A673 (cell line): ENCODE data around the gene COL2A1. TPM values are rescaled to one million over a fixed set of nuclear protein-coding genes. Genes with fewer than 3 reads are reported as not detected.

Source experiments
- BruUV-seq: library from RNA; stranded (reverse); fragments of 400-500 nt; replicated peaks from 2 replicates; lab custom pipeline; 2021; lab: Mats Ljungman, UMichigan
- CTCF ChIA-PET: fragments of 300-600 bp; sonication (Branson Sonifier 250); formaldehyde crosslinking; loops from one replicate; lab custom pipeline; 2022; ENCODE audit warnings: antibody characterized with exemption; lab: Charles Lee
- POLR2A ChIA-PET: fragments of 300-600 bp; sonication (Branson Sonifier 250); formaldehyde crosslinking; loops from one replicate; lab custom pipeline; 2022; ENCODE audit warnings: antibody characterized with exemption; ENCODE audit not compliant: low non-redundant PET; lab: Charles Lee
- DNase-seq: peaks from one replicate; pipeline ENCODE4 v3.0.0-alpha.2; 2015; ENCODE audit warnings: low spot score
- H3K27ac ChIP-seq: fragments of 200-600 bp; sonication (generic); 2 replicates; pipeline ENCODE4 v1.5.1; 2016; ENCODE audit warnings: mixed run types, low read depth, mild to moderate bottlenecking, mixed read lengths, antibody characterized with exemption, low read length; ENCODE audit not compliant: poor library complexity, severe bottlenecking
- H3K27me3 ChIP-seq: fragments of 200-600 bp; sonication (generic); replicated peaks from 2 replicates; pipeline ENCODE4 v1.6.1; 2017; ENCODE audit warnings: mixed run types, low read depth, mild to moderate bottlenecking, mixed read lengths, antibody characterized with exemption, low read length; ENCODE audit not compliant: insufficient read depth, poor library complexity
- H3K36me3 ChIP-seq: fragments of 200-600 bp; sonication (generic); 2 replicates; pipeline ENCODE4 v1.6.1; 2016; ENCODE audit warnings: mixed run types, mild to moderate bottlenecking, mixed read lengths, antibody characterized with exemption, low read length; ENCODE audit not compliant: insufficient read depth, poor library complexity, severe bottlenecking
- H3K4me1 ChIP-seq: fragments of 200-600 bp; sonication (generic); 2 replicates; pipeline ENCODE4 v1.6.1; 2017; ENCODE audit warnings: mixed run types, mild to moderate bottlenecking, mixed read lengths, antibody characterized with exemption, low read length; ENCODE audit not compliant: insufficient read depth, poor library complexity, severe bottlenecking
- H3K4me3 ChIP-seq: fragments of 200-600 bp; sonication (generic); 2 replicates; pipeline ENCODE4 v1.5.1; 2016; ENCODE audit warnings: low read depth, mixed run types, mild to moderate bottlenecking, mixed read lengths, low read length; ENCODE audit not compliant: poor library complexity, severe bottlenecking
- H3K9me3 ChIP-seq: fragments of 200-600 bp; sonication (generic); 2 replicates; pipeline ENCODE4 v1.6.1; 2016; ENCODE audit warnings: mixed run types, low read depth, mild to moderate bottlenecking, mixed read lengths, antibody characterized with exemption, low read length; ENCODE audit not compliant: poor library complexity, severe bottlenecking
- CTCF ChIP-seq: fragments of 300-800, 200-600 bp; sonication (generic); conservative IDR thresholded peaks from 2 replicates; pipeline ENCODE4 v1.5.1; 2017; ENCODE audit warnings: low read depth, mild to moderate bottlenecking, antibody characterized with exemption, low read length, moderate library complexity, mixed read lengths
- EZH2 ChIP-seq: fragments of 200-600 bp; sonication (generic); IDR thresholded peaks from 2 replicates; pipeline ENCODE4 v1.6.1; 2017; ENCODE audit warnings: borderline replicate concordance, low read depth, mild to moderate bottlenecking, mixed read lengths, antibody characterized with exemption, low read length; ENCODE audit not compliant: poor library complexity, severe bottlenecking
- intact Hi-C: fragments of 100-400 bp; cut with micrococcal nuclease; formaldehyde crosslinking; loops from one replicate; pipeline ENCODE4 v1.10.0; 2022; ENCODE audit not compliant: unreplicated experiment
- total RNA-seq: library from RNA; stranded (reverse); gene quantifications from 2 replicates; pipeline ENCODE4 v1.2.3, GENCODE V29; 2021

The COL2A1 gene
- total RNA-seq, 1 experiment from 2014 or later, result 1.3 TPM

GRCh38 chr12:48022180-48022521, 17.9 kb upstream of the COL2A1 start:
- no TSS peak for BruUV-seq
- intact Hi-C loops, result no loop called here

GRCh38 chr12:48021485-48022179, 17.4 kb upstream of the COL2A1 start:
- Histone ChIP-seq H3K27ac (no peak overlapping the region), H3K4me3 (no peak overlapping the region), H3K9me3 (no peaks in the 10 kb centered on the region), H3K36me3 (no peaks in the 10 kb centered on the region), H3K27me3 (peaks cover under 1% of the 10 kb centered on the region), H3K4me1 (no peaks in the 10 kb centered on the region)
- ChIA-PET POLR2A (no interaction called here), CTCF (no interaction called here)
- TF ChIP-seq EZH2, result no peak
- TF ChIP-seq CTCF, result no peak
- DNase-seq, result no peak
- intact Hi-C loops, result no loop called here
- BruUV-seq, result no TSS peak

More at GRCh38 chr12:48022180-48022521, 17.9 kb upstream of the COL2A1 start:
- Histone ChIP-seq H3K27me3 (no peaks in the 10 kb centered on the region), H3K36me3 (no peaks in the 10 kb centered on the region), H3K27ac (no peak overlapping the region), H3K4me3 (no peak overlapping the region), H3K9me3 (no peaks in the 10 kb centered on the region), H3K4me1 (no peaks in the 10 kb centered on the region)
- CTCF ChIA-PET, result no interaction called here
- POLR2A ChIA-PET, result no interaction called here
- DNase-seq, result no peak
- TF ChIP-seq EZH2 (no peak), CTCF (no peak)

GRCh38 chr12:48019639-48020265, 15.5 kb upstream of the COL2A1 start:
- Histone ChIP-seq H3K27me3 (peaks cover 12% of the 10 kb centered on the region), H3K4me3 (no peak overlapping the region), H3K36me3 (no peaks in the 10 kb centered on the region), H3K4me1 (no peaks in the 10 kb centered on the region), H3K9me3 (no peaks in the 10 kb centered on the region), H3K27ac (no peak overlapping the region)
- ChIA-PET CTCF (no interaction called here), POLR2A (no interaction called here)
- no peak for DNase-seq
- intact Hi-C loops, result no loop called here
- no TSS peak for BruUV-seq
- no peak for TF ChIP-seq CTCF
- no peak for TF ChIP-seq EZH2
